Endometrial microvascular endothelial cells (primary cell): ENCODE results near the gene PARD6B. TPM values are rescaled to one million over a fixed set of nuclear protein-coding genes. Genes with fewer than 3 reads are reported as not detected.
"Not testable (repeated sequence)": the region's sequence is repeated elsewhere in the genome, so short reads cannot be mapped to it uniquely, and the experiment has no call there.

Source experiments
- in situ Hi-C: cut with HindIII; loops from 2 replicates; pipeline ENCODE4 v1.10.0; 2017; ENCODE audit warnings: low sequenced_read_pairs, low pct_unique_long_range_greater_than_20kb; ENCODE audit errors: inconsistent ontology term
- total RNA-seq: library from RNA; depleted of rRNA; stranded (reverse); fragments of >200 nt; gene quantifications from one replicate; pipeline ENCODE4 v1.2.3, GENCODE V29; 2015; ENCODE audit errors: inconsistent ontology term

Gene PARD6B
- total RNA-seq, 1 donor from 2014 or later = not detected

DNA sequence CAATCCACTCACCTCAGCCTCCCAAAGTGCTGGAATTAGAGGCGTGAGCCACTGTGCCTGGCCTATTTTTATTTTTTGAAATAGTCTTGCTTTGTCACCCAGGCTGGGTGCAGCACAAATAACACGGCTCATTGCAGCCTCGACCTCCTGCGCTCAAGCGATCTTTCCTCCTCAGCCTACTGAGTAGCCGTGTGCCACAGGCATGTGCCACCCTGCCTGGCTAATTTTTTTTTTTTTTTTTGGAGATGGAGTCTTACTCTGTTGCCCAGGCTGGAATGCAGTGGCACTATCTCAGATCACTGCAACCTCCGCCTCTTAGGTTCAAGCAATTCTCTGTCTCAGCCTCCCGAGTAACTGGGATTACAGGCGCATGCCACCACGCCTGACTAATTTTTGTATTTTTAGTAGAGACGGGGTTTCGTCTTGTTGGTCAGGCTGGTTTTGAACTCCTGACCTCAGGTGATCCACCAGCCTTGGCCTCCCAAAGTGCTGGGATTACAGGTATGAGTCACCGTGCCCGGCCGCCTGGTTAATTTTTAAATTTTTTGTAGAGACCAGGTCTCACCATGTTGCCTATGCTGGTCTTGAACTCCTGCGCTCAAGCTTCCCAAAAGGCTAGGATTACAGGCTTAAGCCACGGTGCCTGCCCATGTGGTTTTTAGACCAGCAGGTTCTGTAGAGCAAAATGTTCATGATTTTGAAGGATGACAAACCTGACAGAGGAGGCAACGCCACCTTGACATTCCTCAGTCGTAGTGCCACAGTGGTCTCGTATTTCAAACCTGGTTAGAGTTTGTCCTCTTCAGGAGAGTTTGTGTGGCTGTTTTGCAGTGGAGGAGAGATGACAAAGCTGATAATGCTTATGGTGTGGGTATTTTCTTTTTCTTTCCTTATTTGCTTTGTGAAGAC lies 32.4 kb downstream of the PARD6B start:
- in situ Hi-C loops = not testable (repeated sequence)

GRCh38 chr20:50765251-50765650 lies 33.9 kb downstream of the PARD6B start:
- in situ Hi-C loops = not testable (repeated sequence)

GRCh38 chr20:50765674-50766073 lies 34.3 kb downstream of the PARD6B start:
- in situ Hi-C loops = no loop called here

DNA sequence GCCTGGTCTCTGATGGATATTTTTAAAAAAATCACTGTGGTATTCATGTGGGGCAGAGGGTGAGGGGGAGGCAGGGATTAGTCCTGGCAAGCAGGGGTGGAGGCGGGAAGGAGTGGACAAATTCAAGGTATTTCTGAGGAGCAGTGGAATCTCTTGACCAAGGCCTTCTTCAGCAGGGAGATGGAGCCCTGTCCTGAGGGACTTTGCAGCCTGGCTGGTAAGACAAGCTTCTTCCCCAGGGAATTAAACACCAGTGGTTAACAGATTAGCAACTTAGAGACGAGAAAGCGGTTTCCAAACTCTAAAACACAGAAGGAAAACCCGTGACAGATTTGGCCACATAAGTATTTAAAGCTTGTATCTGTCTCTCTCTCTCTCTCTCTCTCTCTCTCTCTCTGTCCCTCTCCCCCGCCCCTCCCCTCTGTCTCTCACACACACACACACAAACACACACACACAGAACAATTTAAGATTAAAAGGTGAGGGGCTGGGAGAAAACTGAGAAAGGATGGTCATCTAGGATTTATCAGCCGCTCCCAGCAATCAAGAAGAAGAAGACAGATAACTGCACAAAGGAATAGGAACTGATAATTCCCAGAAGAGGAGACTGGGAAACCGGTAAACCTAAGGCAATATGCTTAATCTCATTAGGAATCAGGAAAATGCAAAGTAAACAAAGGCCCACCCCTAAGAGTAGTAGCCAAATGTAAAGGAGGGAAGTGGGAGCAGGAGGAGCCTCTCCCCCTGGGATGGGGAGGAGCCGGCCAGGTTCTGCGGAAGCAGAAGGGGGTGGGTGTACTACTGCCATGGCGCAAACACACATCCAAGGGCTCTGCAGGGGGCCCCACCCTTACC lies 35.8 kb downstream of the PARD6B start:
- in situ Hi-C loops = not testable (repeated sequence)

GRCh38 chr20:50768991-50769390 lies 37.6 kb downstream of the PARD6B start:
- in situ Hi-C loops = not testable (repeated sequence)

GRCh38 chr20:50769551-50770085 lies 38.2 kb downstream of the PARD6B start:
- in situ Hi-C loops = not testable (repeated sequence)

- in situ Hi-C loops = not testable (repeated sequence)
These were observed 40.2 kb downstream of the PARD6B start for GRCh38 chr20:50771419-50772080.

DNA sequence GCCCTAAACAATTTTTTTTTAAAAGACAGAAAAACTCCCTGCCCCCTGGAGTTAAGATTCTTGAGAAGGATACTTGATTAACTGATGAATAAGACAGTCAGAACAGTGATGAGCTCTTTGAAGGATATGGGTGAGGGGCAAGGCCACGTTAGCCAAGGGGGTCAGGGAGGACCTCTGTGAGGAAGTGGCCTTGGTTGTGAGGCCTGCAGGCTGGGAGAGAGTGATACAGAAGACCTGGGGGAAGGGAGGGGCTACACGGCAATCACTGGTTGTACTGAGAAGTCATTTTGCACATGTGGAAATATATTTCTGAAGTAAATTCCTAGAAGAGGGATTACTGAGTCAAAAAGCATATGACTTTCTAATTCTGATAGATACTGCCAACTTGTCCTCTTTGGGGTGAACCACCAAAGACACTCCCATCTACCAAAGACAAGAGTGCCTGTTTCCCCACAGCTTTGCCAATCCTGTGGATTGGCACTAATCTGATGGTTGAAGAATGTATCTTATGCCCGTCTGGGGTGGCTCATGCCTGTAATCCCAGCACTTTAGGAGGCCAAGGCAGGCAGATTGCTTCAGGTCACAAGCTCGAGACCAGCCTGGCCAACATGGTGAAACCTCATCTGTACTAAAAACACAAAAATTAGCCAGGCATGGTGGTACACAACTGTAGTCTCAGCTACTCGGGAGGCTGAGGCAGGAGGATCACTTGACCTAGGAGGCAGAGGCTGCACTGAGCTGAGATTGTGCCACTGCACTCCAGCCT lies 41.2 kb downstream of the PARD6B start:
- in situ Hi-C loops = no loop called here

DNA sequence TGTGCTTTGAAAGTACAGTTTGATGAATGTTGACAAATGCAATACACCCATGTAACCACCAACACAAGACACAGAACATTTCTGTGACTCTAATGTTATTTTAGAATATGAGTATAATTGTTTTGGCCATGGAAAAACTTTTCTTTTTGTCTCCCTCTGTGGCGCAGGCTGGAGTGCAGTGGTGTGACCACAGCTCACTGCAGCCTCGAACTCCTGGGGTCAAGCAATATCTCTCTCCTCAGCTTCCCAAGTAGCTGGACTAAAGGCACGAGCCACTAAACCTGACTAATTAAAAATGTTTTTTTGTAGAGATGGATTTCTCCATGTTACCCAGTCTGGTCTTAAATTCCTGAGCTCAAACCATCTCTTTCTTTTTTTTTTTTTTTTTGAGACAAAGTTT lies 43.1 kb downstream of the PARD6B start:
- in situ Hi-C loops = no loop called here

DNA sequence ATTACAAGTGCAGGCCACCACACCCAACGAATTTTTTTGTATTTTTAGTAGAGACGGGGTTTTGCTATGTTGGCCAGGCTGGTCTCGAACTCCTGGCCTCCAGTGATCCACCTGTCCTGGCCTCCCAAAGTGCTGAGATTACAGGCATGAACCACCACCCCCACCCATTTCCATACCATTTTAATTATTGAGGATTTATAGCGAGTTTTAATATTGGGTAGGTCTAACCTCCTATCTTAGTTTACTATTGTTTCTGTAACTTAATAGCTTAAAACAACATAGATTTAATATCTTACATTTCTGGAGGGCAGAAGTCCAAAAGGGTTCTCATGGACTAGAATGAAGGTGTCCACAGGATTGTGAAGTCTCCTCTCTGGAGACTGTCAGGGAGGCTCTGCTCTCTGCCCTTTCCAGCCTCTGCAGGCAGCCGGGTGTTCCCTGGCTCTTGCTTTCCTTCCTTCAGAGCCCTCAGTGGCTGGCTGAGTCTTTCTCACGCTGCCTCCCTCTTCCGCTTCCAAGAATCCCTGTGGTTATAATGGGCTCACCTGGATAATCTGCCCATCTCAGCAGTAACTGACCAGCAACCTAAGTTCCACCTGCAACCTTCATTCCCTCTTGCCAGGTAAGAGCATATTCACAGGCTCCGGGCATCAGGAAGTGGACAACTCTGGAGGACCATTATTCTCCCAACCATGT lies 44.9 kb downstream of the PARD6B start:
- in situ Hi-C loops = no loop called here

DNA sequence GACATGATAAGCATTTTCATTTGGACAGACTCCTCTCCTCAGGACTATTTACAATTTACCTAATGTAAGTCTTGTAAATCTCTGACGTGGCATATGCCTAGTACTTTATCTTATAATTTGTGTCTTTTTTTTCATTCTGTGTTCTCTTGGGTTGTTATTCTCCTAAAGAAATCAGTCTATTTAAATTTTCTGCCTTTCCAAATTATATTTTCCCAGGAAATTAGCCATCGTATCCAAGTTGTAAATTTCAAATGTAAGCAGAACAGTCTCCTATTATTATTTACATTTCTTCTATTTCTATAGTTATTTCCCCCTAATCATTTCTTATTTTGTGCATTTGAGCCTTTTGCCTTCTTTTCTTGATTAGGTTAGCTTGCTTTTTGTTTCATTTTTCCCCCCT lies 46.0 kb downstream of the PARD6B start:
- in situ Hi-C loops = no loop called here

GRCh38 chr20:50778994-50779393 lies 47.6 kb downstream of the PARD6B start:
- in situ Hi-C loops = not testable (repeated sequence)

GRCh38 chr20:50783390-50783789 lies 52.0 kb downstream of the PARD6B start:
- in situ Hi-C loops = no loop called here

GRCh38 chr20:50783903-50784302 lies 52.5 kb downstream of the PARD6B start:
- in situ Hi-C loops = no loop called here

DNA sequence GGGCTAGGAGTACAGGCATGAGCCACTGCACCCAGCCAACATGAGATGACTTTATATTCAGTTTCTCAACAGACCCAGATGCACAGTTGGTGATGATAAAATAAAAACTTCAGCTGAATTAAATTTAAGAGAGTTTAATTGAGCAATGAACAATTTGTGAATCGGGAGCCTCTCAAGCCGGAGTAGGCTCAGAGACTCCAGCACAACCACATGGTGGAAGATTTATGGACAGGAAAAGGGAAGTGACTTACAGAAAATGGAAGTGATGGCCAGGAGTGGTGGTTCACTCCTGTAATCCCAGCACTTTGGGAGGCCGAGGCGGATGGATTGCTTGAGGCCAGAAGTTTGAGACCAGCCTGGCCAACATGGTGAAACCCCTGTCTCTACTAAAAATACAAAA lies 53.1 kb downstream of the PARD6B start:
- in situ Hi-C loops = no loop called here

GRCh38 chr20:50786703-50787102 lies 55.3 kb downstream of the PARD6B start:
- in situ Hi-C loops = no loop called here

DNA sequence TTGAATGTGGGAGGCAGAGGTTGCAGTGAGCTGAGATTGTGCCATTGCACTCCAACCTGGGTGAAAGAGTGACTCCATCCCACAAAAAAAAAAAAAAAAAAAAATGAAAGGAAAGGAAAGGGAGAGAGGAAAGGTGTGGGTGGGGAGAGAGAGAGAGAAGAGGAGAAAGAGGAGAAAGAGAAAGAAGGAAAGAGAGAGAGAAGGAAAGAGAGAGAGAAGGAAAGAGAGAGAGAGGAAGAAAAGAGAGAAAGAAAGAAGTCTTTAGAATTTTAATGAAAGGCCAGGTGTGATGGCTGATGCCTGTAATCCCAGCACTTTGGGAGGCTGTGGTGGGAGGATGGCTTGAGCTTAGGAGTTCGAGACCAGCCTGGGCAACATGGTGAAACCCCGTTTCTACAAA lies 55.8 kb downstream of the PARD6B start:
- in situ Hi-C loops = no loop called here
